Upper lobe of right lung (tissue), 1 donor: Measurements from ENCODE around the gene ZNF266. TPM values are rescaled to one million over a fixed set of nuclear protein-coding genes. Genes with fewer than 3 reads are reported as not detected.

Experiments used
- ATAC-seq: fragments of 200-7000 bp; cut with Tn5 transposase; one replicate; pipeline ENCODE4 v1.9.1; 2020; ENCODE audit warnings: mild to moderate bottlenecking, moderate library complexity
- DNase-seq: peaks from one replicate; pipeline ENCODE4 v3.0.0-alpha.2; 2020
- H3K27ac ChIP-seq: fragments of 200-600 bp; one replicate; pipeline ENCODE4 v1.8.0; 2022
- H3K27me3 ChIP-seq: fragments of 200-600 bp; one replicate; pipeline ENCODE4 v1.8.0; 2022; ENCODE audit warnings: mild to moderate bottlenecking
- H3K36me3 ChIP-seq: fragments of 200-600 bp; one replicate; pipeline ENCODE4 v1.8.0; 2022
- H3K4me1 ChIP-seq: fragments of 200-600 bp; one replicate; pipeline ENCODE4 v1.8.0; 2022
- H3K4me3 ChIP-seq: fragments of 200-600 bp; one replicate; pipeline ENCODE4 v1.8.0; 2022; ENCODE audit warnings: mild to moderate bottlenecking
- H3K9me3 ChIP-seq: fragments of 200-600 bp; one replicate; pipeline ENCODE4 v1.8.0; 2022
- intact Hi-C: fragments of 100-400 bp; cut with DNase I; formaldehyde crosslinking; loops from one replicate; pipeline ENCODE4 v1.11.0; 2022
- total RNA-seq: library from RNA; stranded (reverse); fragmentation: NEBNext Ultra II Directional; extraction: Animal tissue kit (Norgen Biotek cat#: 25700); gene quantifications from one replicate; pipeline ENCODE4 v1.2.1, GENCODE V29; 2021
- TF ChIP-seq, protein P1 (sequence below): fragments of 200-600 bp; IDR thresholded peaks from one replicate; pipeline ENCODE4 v1.8.0; 2022; ENCODE audit warnings: antibody characterized with exemption
- donor health status: DM: no; HTN: yes; CAD: no; lungs with severe emphysema.

Gene ZNF266
- total RNA-seq, 1 donor from 2014 or later = 24.5 TPM

DNA sequence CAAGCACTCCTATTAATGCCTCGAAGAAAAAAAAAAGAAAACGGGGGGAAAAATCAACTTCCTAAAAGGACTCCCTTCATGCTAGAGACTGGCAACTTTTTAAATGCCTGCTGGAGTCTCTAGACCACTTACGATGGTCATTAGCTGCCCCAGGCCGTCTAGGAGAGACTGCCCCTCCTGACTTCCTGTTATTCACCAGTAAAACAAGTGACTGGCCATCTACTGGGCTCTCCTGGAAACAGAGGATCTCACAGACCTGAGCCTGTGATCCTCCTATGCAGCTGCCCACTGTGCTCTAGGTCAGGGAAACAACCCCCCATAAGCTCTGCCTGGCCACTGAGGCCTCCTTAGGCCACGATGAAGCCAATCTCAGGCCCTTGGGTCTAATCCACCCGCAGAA, 7.4 kb downstream of the ZNF266 start:
- TF ChIP-seq, protein P1, sequence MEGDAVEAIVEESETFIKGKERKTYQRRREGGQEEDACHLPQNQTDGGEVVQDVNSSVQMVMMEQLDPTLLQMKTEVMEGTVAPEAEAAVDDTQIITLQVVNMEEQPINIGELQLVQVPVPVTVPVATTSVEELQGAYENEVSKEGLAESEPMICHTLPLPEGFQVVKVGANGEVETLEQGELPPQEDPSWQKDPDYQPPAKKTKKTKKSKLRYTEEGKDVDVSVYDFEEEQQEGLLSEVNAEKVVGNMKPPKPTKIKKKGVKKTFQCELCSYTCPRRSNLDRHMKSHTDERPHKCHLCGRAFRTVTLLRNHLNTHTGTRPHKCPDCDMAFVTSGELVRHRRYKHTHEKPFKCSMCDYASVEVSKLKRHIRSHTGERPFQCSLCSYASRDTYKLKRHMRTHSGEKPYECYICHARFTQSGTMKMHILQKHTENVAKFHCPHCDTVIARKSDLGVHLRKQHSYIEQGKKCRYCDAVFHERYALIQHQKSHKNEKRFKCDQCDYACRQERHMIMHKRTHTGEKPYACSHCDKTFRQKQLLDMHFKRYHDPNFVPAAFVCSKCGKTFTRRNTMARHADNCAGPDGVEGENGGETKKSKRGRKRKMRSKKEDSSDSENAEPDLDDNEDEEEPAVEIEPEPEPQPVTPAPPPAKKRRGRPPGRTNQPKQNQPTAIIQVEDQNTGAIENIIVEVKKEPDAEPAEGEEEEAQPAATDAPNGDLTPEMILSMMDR = no peak
- intact Hi-C loops = no loop called here
- Histone ChIP-seq H3K4me1 (no peaks in the 10 kb centered on the region), H3K9me3 (peaks cover 5% of the 10 kb centered on the region), H3K27ac (no peak overlapping the region), H3K36me3 (peaks cover 45% of the 10 kb centered on the region), H3K27me3 (no peaks in the 10 kb centered on the region), H3K4me3 (no peak overlapping the region)
- no peak for ATAC-seq
- no peak for DNase-seq

DNA sequence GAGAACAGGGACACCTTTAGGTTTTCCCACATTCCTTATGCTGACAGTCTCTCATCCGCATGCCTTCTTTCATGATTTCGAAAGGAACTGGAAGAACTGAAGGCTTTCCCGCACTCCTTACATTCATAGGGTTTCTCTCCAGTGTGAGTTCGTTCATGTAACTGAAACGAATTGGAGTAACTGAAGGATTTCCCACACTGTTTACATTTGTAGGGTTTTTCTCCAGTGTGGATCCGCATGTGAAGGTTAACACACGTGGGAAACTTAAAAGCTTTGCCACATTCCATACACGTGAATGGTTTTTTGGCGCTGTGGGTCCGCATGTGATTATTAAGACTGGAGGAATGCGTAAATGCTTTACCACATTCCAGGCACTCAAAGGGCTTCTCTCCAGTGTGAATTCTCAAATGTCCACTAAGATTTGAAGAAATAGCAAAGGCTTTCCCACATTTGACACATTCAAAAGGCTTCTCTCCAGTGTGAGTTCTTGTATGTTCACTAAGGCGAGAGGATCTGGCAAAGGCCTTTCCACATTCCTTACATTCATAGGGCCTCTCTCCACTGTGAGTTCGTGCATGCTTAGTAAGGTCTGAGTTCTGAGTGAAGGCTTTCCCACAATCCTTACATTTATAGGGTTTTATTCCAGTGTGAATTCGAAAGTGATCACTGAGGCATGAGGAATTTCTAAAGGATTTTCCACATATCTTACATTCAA, 22.0 kb downstream of the ZNF266 start:
- Histone ChIP-seq H3K4me3 (no peak overlapping the region), H3K9me3 (peaks cover 80% of the 10 kb centered on the region), H3K27ac (no peak overlapping the region), H3K36me3 (peaks cover 49% of the 10 kb centered on the region), H3K27me3 (no peaks in the 10 kb centered on the region), H3K4me1 (no peaks in the 10 kb centered on the region)
- no peak for DNase-seq
- TF ChIP-seq, protein P1 = no peak
- ATAC-seq = no peak
- intact Hi-C loops = no loop called here

DNA sequence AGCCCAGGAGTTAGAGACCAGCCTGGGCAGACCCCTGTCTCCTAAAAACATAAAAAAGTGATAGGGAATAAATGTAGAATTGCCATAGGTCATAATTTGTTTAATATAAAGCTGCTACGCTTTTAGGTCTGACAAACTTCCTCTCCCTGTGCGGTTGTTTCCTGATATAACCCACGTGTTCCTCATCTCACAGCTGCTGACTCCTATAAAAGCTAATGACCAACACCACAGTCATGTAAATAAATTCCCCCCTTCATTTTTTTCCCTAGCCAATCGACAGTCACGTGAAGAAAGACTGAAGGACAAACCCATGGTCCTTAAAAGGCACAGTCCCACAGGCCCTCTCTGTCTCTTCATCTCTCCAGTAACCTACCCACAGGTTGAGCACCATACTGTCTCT, 27.5 kb downstream of the ZNF266 start:
- no peak for DNase-seq
- Histone ChIP-seq H3K9me3 (peaks cover 57% of the 10 kb centered on the region), H3K27ac (no peak overlapping the region), H3K4me1 (no peaks in the 10 kb centered on the region), H3K4me3 (no peak overlapping the region), H3K27me3 (no peaks in the 10 kb centered on the region), H3K36me3 (no peaks in the 10 kb centered on the region)
- TF ChIP-seq, protein P1 = no peak
- intact Hi-C loops = no loop called here
- no peak for ATAC-seq

DNA sequence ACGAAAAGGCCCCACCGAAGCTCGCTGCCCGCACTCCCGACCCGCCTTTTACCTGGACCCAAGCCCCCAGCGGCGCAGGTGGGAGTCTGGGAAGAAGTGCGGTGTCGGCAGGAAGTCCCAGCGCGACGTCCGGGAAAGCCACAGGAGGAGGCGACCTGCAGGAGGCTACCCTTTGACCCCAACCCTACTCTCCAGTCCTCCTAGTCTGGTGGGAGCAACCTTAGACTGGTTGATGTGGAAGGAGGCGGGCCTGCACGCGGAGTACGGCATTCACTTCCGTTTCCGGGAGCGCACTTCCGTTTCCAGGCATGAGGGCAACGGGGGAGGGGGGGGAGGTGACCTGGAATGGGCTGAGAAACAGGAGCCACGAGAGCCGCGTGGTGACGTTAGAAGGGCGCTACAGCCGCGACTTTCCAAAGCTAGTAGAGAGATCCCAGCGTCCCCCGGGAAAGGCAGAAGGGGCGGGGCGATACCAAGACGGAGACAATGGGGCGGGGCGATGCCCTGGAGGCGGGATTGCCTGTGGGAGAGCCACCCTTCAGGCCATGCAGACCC, 28.5 kb downstream of the ZNF266 start:
- no peaks in the 10 kb centered on the region for H3K4me1 ChIP-seq
- intact Hi-C loops = no loop called here
- ATAC-seq (peak; percentile 80), DNase-seq (peak; percentile 74)
- TF ChIP-seq, protein P1 = no peak
- H3K9me3 ChIP-seq = peaks cover 47% of the 10 kb centered on the region
- H3K27ac ChIP-seq = no peak overlapping the region
- no peaks in the 10 kb centered on the region for H3K27me3 ChIP-seq
- H3K4me3 ChIP-seq = peak overlapping the region; percentile 50
- no peaks in the 10 kb centered on the region for H3K36me3 ChIP-seq

DNA sequence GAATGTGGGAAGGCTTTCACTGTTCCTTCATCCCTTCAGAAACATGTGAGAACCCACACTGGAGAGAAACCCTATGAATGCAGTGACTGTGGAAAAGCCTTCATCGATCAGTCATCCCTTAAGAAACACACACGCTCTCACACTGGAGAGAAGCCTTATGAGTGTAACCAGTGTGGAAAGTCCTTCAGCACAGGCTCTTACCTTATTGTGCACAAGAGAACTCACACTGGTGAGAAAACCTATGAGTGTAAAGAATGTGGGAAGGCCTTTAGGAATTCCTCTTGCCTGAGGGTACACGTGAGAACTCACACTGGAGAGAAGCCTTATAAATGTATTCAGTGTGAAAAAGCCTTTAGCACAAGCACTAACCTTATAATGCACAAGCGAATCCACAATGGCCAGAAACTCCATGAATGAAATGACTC, 54.0 kb downstream of the ZNF266 start:
- DNase-seq (no peak), ATAC-seq (no peak)
- Histone ChIP-seq H3K9me3 (peaks cover 100% of the 10 kb centered on the region), H3K36me3 (peaks cover 40% of the 10 kb centered on the region), H3K27ac (no peak overlapping the region), H3K4me1 (no peaks in the 10 kb centered on the region), H3K4me3 (no peak overlapping the region), H3K27me3 (no peaks in the 10 kb centered on the region)
- TF ChIP-seq, protein P1 = no peak
- intact Hi-C loops = loop anchor here (5.0 kb wide), 1 partner anchor 61 kb away; no protein-coding TSS in a partner anchor
